Measurements from ENCODE around the gene OPCML. TPM values are rescaled to one million over a fixed set of nuclear protein-coding genes. Genes with fewer than 3 reads are reported as not detected.

OPCML gene
- total RNA-seq, 1 experiment from 2014 or later, result not detected

GRCh38 chr11:132590986-132591385, 941.3 kb downstream of the OPCML start:
- Histone ChIP-seq H3K36me3 (ENCODE audit: control insufficient read depth, insufficient read depth, low read length) (no peaks in the 10 kb centered on the region), H3K27me3 (ENCODE audit: control insufficient read depth, insufficient read depth, low read length) (no peaks in the 10 kb centered on the region), H3K9me3 (ENCODE audit: control insufficient read depth, insufficient read depth, low read depth, low read length) (no peaks in the 10 kb centered on the region), H3K27ac (ENCODE audit: low read length) (no peak overlapping the region), H3K4me3 (ENCODE audit: low read depth in 2 of 2, low read length in 2 of 2) (no peak overlapping the region), H3K4me1 (ENCODE audit: control insufficient read depth, insufficient read depth, low read length) (no peaks in the 10 kb centered on the region)
- in situ Hi-C loops (cut with HindIII; ENCODE audit: low pct_unique_long_range_greater_than_20kb, low sequenced_read_pairs), result no loop called here
- POLR2A ChIA-PET, result no interaction called here
- intact Hi-C loops (cut with micrococcal nuclease; ENCODE audit: unreplicated experiment), result no loop called here
- TF ChIP-seq TCF7L2 (IDR thresholded peaks at IDR 0.05; ENCODE audit: low read depth, low read length), result no peak
- TF ChIP-seq SIN3A (IDR thresholded peaks at IDR 0.05; ENCODE audit: borderline replicate concordance, insufficient read depth, low read depth, low read length), result no peak
- TF ChIP-seq REST (IDR thresholded peaks at IDR 0.05; ENCODE audit: insufficient read depth in 1 of 2, low read depth in 2 of 2, low read length in 1 of 2), result no peak
- no TSS peak for BruUV-seq (replicated peaks)
- DNase-seq (ENCODE audit: low read depth, low spot score) (no peak), ATAC-seq (no peak)
- CTCF ChIA-PET, result no interaction called here

- no peaks in the 10 kb centered on the region for H3K4me1 ChIP-seq (ENCODE audit: control insufficient read depth, insufficient read depth, low read length)
- intact Hi-C loops (cut with micrococcal nuclease; ENCODE audit: unreplicated experiment), result no loop called here
- ATAC-seq, result no peak
- no TSS peak for BruUV-seq (replicated peaks)
- CTCF ChIA-PET, result no interaction called here
- POLR2A ChIA-PET, result no interaction called here
- in situ Hi-C loops (cut with HindIII; ENCODE audit: low pct_unique_long_range_greater_than_20kb, low sequenced_read_pairs), result no loop called here
- H3K36me3 ChIP-seq (ENCODE audit: control insufficient read depth, insufficient read depth, low read length), result no peaks in the 10 kb centered on the region
- no peaks in the 10 kb centered on the region for H3K27me3 ChIP-seq (ENCODE audit: control insufficient read depth, insufficient read depth, low read length)
- TF ChIP-seq TCF7L2 (IDR thresholded peaks at IDR 0.05; ENCODE audit: low read depth, low read length) (no peak), POLR2AphosphoS5 (IDR thresholded peaks at IDR 0.05; ENCODE audit: low read depth, low read length) (no peak), SIN3A (IDR thresholded peaks at IDR 0.05; ENCODE audit: borderline replicate concordance, insufficient read depth, low read depth, low read length) (no peak), REST (IDR thresholded peaks at IDR 0.05; ENCODE audit: insufficient read depth in 1 of 2, low read depth in 2 of 2, low read length in 1 of 2) (no peak), CTCF (IDR thresholded peaks at IDR 0.05) (no peak)
- no peaks in the 10 kb centered on the region for H3K9me3 ChIP-seq (ENCODE audit: control insufficient read depth, insufficient read depth, low read depth, low read length)
- H3K27ac ChIP-seq (ENCODE audit: low read length), result no peak overlapping the region
- H3K4me3 ChIP-seq (ENCODE audit: low read depth in 2 of 2, low read length in 2 of 2), result no peak overlapping the region
- no peak for DNase-seq (ENCODE audit: low read depth, low spot score)
Observed at GRCh38 chr11:132590554-132590953, 941.7 kb downstream of the OPCML start.
